Inflammatory macrophage treated with lipopolysaccharide for 4 hours (primary cell): ENCODE results near the gene SBF1.

Experiments
- DNase-seq: peaks from one replicate; pipeline ENCODE4 v3.0.0-alpha.2; 2020

Gene SBF1

GRCh38 chr22:50483977-50484853 lies 9.4 kb upstream of the SBF1 start:
- no peak for DNase-seq

- no peak for DNase-seq
Measured at GRCh38 chr22:50483556-50483955, 8.7 kb upstream of the SBF1 start.

- DNase-seq = no peak
Measured at GRCh38 chr22:50483106-50483505, 8.3 kb upstream of the SBF1 start.

GRCh38 chr22:50482107-50483074 lies 7.6 kb upstream of the SBF1 start:
- no peak for DNase-seq

GRCh38 chr22:50481440-50482106 lies 6.7 kb upstream of the SBF1 start, which contains the start of gene ADM2:
ADM2 (plus strand) TSS chr22:50481543; CDS start chr22:50481848, 305 bp downstream.
- DNase-seq = no peak

- DNase-seq = no peak
Measured at GRCh38 chr22:50481045-50481439, 6.2 kb upstream of the SBF1 start.

- no peak for DNase-seq
Measured at GRCh38 chr22:50479721-50480120, 4.9 kb upstream of the SBF1 start.

GRCh38 chr22:50477923-50478322 lies 3.1 kb upstream of the SBF1 start:
- DNase-seq = no peak

GRCh38 chr22:50476868-50477267 lies 2.0 kb upstream of the SBF1 start:
- DNase-seq = no peak

GRCh38 chr22:50475652-50476002 lies 792 bp upstream of the SBF1 start:
- DNase-seq = no peak

- DNase-seq = peak; percentile 52
Measured at GRCh38 chr22:50473855-50474671, 772 bp downstream of the SBF1 start.

GRCh38 chr22:50473088-50473487 lies 1.7 kb downstream of the SBF1 start:
- no peak for DNase-seq

- DNase-seq = no peak
Measured at GRCh38 chr22:50471962-50472361, 2.9 kb downstream of the SBF1 start.

GRCh38 chr22:50471197-50471847 lies 3.5 kb downstream of the SBF1 start:
- DNase-seq = no peak

- no peak for DNase-seq
Measured at GRCh38 chr22:50470491-50470890, 4.3 kb downstream of the SBF1 start.

GRCh38 chr22:50469377-50470305 lies 5.2 kb downstream of the SBF1 start:
- no peak for DNase-seq

GRCh38 chr22:50468626-50469025 lies 6.2 kb downstream of the SBF1 start:
- no peak for DNase-seq

- no peak for DNase-seq
Measured at GRCh38 chr22:50467773-50468440, 6.9 kb downstream of the SBF1 start.

GRCh38 chr22:50467341-50467740 lies 7.5 kb downstream of the SBF1 start:
- no peak for DNase-seq
